ENCODE measurements around the gene EIF4G1. TPM values are rescaled to one million over a fixed set of nuclear protein-coding genes. Genes with fewer than 3 reads are reported as not detected.
A peak's percentile ranks its signal among the peaks of the same experiment; 100 is the strongest.

EIF4G1 gene
- total and polyA plus RNA-seq, 7 experiments from 2014 or later: 19.1 to 341 (median 206) TPM

DNA sequence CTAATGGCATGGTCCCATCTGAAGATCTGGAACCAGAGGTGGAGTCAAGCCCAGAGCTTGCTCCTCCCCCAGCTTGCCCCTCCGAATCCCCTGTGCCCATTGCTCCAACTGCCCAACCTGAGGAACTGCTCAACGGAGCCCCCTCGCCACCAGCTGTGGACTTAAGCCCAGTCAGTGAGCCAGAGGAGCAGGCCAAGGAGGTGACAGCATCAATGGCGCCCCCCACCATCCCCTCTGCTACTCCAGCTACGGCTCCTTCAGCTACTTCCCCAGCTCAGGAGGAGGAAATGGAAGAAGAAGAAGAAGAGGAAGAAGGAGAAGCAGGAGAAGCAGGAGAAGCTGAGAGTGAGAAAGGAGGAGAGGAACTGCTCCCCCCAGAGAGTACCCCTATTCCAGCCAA, 7.3 kb downstream of the EIF4G1 start:
- ChIA-PET CTCF (no interaction called here), POLR2A (no interaction called here)
- Histone ChIP-seq H3K27ac (ENCODE audit: low read depth, low read length) (no peak overlapping the region), H3K36me3 (ENCODE audit: control insufficient read depth in 2 of 3, insufficient read depth in 3 of 3, low read length in 3 of 3) (peaks cover 41 to 92% (median 47%) of the 10 kb centered on the region in 3 experiments), H3K4me3 (ENCODE audit: low read length) (no peak overlapping the region), H3K9me3 (ENCODE audit: control insufficient read depth in 2 of 3, low read length in 3 of 3) (no peaks in the 10 kb centered on the region), H3K4me1 (ENCODE audit: control insufficient read depth in 2 of 2, insufficient read depth in 2 of 2, low read length in 2 of 2) (peaks cover 0 to 2% of the 10 kb centered on the region in 2 donors), H3K27me3 (ENCODE audit: control insufficient read depth in 2 of 2, insufficient read depth in 2 of 2, low read length in 2 of 2) (no peaks in the 10 kb centered on the region)
- DNase-seq (no peak), ATAC-seq (no peak)
- Mint-ChIP-seq H3K27ac (peak overlapping the region in 1 of 9 donors; percentile 58), H3K36me3 (peaks cover 21 to 61% (median 39%) of the 10 kb centered on the region in 5 donors), H3K4me3 (no peak overlapping the region), H3K9me3 (no peaks in the 10 kb centered on the region), H3K4me1 (peaks cover 18 to 32% (median 20%) of the 10 kb centered on the region in 7 donors), H3K27me3 (no peaks in the 10 kb centered on the region)
- intact Hi-C loops (cut with micrococcal nuclease): no loop called here

DNA sequence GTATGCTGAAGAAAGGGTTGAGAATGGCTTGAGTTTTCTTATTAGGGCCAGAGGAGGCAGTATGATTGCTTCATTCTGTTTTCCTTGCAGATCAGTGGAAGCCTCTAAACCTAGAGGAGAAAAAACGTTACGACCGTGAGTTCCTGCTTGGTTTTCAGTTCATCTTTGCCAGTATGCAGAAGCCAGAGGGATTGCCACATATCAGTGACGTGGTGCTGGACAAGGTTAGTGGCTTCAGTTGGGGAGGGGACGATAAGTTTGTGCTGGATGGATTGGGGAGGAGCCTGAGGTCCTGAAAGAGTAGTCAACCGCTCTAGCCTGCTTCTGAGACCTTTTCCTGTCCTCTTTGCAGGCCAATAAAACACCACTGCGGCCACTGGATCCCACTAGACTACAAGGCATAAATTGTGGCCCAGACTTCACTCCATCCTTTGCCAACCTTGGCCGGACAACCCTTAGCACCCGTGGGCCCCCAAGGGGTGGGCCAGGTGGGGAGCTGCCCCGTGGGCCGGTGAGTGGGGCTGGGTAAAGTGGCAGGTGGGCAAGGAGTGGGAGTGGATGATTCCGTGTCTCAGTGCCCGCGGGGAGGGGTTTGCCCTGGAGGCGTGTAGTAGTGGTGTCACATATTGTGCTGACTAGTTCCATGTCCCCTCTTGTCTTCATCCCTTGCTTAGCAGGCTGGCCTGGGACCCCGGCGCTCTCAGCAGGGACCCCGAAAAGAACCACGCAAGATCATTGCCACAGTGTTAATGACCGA, 8.5 kb downstream of the EIF4G1 start:
- H3K27ac Mint-ChIP-seq: peak overlapping the region in 2 of 9 donors; percentile 10 to 59
- ATAC-seq (peak; percentile 55), DNase-seq (no peak)
- H3K9me3 ChIP-seq (ENCODE audit: control insufficient read depth in 2 of 3, low read length in 3 of 3): no peaks in the 10 kb centered on the region
- ChIA-PET CTCF (no interaction called here), POLR2A (no interaction called here)
- intact Hi-C loops (cut with micrococcal nuclease): no loop called here
- H3K27me3 ChIP-seq (ENCODE audit: control insufficient read depth in 2 of 2, insufficient read depth in 2 of 2, low read length in 2 of 2): no peaks in the 10 kb centered on the region
- H3K27ac ChIP-seq (ENCODE audit: low read depth, low read length): no peak overlapping the region
- H3K4me1 ChIP-seq (ENCODE audit: control insufficient read depth in 2 of 2, insufficient read depth in 2 of 2, low read length in 2 of 2): no peaks in the 10 kb centered on the region
- H3K4me3 ChIP-seq (ENCODE audit: low read length): no peak overlapping the region
- peaks cover 7 to 20% (median 10%) of the 10 kb centered on the region in 7 donors for H3K4me1 Mint-ChIP-seq
- no peaks in the 10 kb centered on the region for H3K27me3 Mint-ChIP-seq
- H3K36me3 ChIP-seq (ENCODE audit: control insufficient read depth in 2 of 3, insufficient read depth in 3 of 3, low read length in 3 of 3): peaks cover 46 to 92% (median 49%) of the 10 kb centered on the region in 3 experiments
- H3K4me3 Mint-ChIP-seq: no peak overlapping the region
- peaks cover 27 to 68% (median 44%) of the 10 kb centered on the region in 5 donors for H3K36me3 Mint-ChIP-seq
- no peaks in the 10 kb centered on the region for H3K9me3 Mint-ChIP-seq

- DNase-seq: no peak
- Mint-ChIP-seq H3K4me3 (no peak overlapping the region), H3K27me3 (no peaks in the 10 kb centered on the region), H3K4me1 (peaks cover 4 to 17% (median 8%) of the 10 kb centered on the region in 7 donors), H3K27ac (no peak overlapping the region), H3K36me3 (peaks cover 27 to 76% (median 47%) of the 10 kb centered on the region in 5 donors), H3K9me3 (no peaks in the 10 kb centered on the region)
- H3K27me3 ChIP-seq (ENCODE audit: control insufficient read depth in 2 of 2, insufficient read depth in 2 of 2, low read length in 2 of 2): no peaks in the 10 kb centered on the region
- POLR2A ChIA-PET: no interaction called here
- intact Hi-C loops (cut with micrococcal nuclease): no loop called here
- no peaks in the 10 kb centered on the region for H3K4me1 ChIP-seq (ENCODE audit: control insufficient read depth in 2 of 2, insufficient read depth in 2 of 2, low read length in 2 of 2)
- CTCF ChIA-PET: interaction anchor here (1.1 kb wide), 1 partner anchor 30 kb away, joined by 3 read pairs; no protein-coding TSS in a partner anchor
- peaks cover 53 to 96% (median 55%) of the 10 kb centered on the region in 3 experiments for H3K36me3 ChIP-seq (ENCODE audit: control insufficient read depth in 2 of 3, insufficient read depth in 3 of 3, low read length in 3 of 3)
- ATAC-seq: no peak
- H3K27ac ChIP-seq (ENCODE audit: low read depth, low read length): no peak overlapping the region
- H3K4me3 ChIP-seq (ENCODE audit: low read length): no peak overlapping the region
- no peaks in the 10 kb centered on the region for H3K9me3 ChIP-seq (ENCODE audit: control insufficient read depth in 2 of 3, low read length in 3 of 3)
Observed at GRCh38 chr3:184323696-184324095, 9.3 kb downstream of the EIF4G1 start.

- CTCF ChIA-PET: no interaction called here
- H3K9me3 Mint-ChIP-seq: no peaks in the 10 kb centered on the region
- Histone ChIP-seq H3K27me3 (ENCODE audit: control insufficient read depth in 2 of 2, insufficient read depth in 2 of 2, low read length in 2 of 2) (no peaks in the 10 kb centered on the region), H3K9me3 (ENCODE audit: control insufficient read depth in 2 of 3, low read length in 3 of 3) (no peaks in the 10 kb centered on the region), H3K27ac (ENCODE audit: low read depth, low read length) (no peak overlapping the region), H3K4me3 (ENCODE audit: low read length) (no peak overlapping the region), H3K4me1 (ENCODE audit: control insufficient read depth in 2 of 2, insufficient read depth in 2 of 2, low read length in 2 of 2) (no peaks in the 10 kb centered on the region), H3K36me3 (ENCODE audit: control insufficient read depth in 2 of 3, insufficient read depth in 3 of 3, low read length in 3 of 3) (peaks cover 58 to 99% (median 67%) of the 10 kb centered on the region in 3 experiments)
- H3K4me1 Mint-ChIP-seq: peaks cover 0 to 14% (median 0%) of the 10 kb centered on the region in 7 donors
- ATAC-seq (no peak), DNase-seq (no peak)
- POLR2A ChIA-PET: no interaction called here
- no peaks in the 10 kb centered on the region for H3K27me3 Mint-ChIP-seq
- peaks cover 32 to 83% (median 57%) of the 10 kb centered on the region in 5 donors for H3K36me3 Mint-ChIP-seq
- H3K27ac Mint-ChIP-seq: peak overlapping the region in 4 of 9 donors; percentile 41 to 65 (median 55)
- H3K4me3 Mint-ChIP-seq: no peak overlapping the region
- intact Hi-C loops (cut with micrococcal nuclease): no loop called here
Observed at GRCh38 chr3:184325269-184325668, 10.9 kb downstream of the EIF4G1 start.

- no peak overlapping the region for H3K4me3 ChIP-seq (ENCODE audit: low read length)
- POLR2A ChIA-PET: no interaction called here
- no peak overlapping the region for H3K27ac ChIP-seq (ENCODE audit: low read depth, low read length)
- no peaks in the 10 kb centered on the region for H3K27me3 ChIP-seq (ENCODE audit: control insufficient read depth in 2 of 2, insufficient read depth in 2 of 2, low read length in 2 of 2)
- Mint-ChIP-seq H3K36me3 (peaks cover 29 to 79% (median 55%) of the 10 kb centered on the region in 5 donors), H3K27me3 (no peaks in the 10 kb centered on the region), H3K4me3 (no peak overlapping the region), H3K27ac (peak overlapping the region in 1 of 9 donors; percentile 41), H3K9me3 (no peaks in the 10 kb centered on the region), H3K4me1 (peaks cover 0 to 12% (median 0%) of the 10 kb centered on the region in 7 donors)
- no peaks in the 10 kb centered on the region for H3K9me3 ChIP-seq (ENCODE audit: control insufficient read depth in 2 of 3, low read length in 3 of 3)
- H3K4me1 ChIP-seq (ENCODE audit: control insufficient read depth in 2 of 2, insufficient read depth in 2 of 2, low read length in 2 of 2): no peaks in the 10 kb centered on the region
- DNase-seq (peak in 1 of 9 donors; percentile 42), ATAC-seq (no peak)
- CTCF ChIA-PET: no interaction called here
- peaks cover 58 to 97% (median 61%) of the 10 kb centered on the region in 3 experiments for H3K36me3 ChIP-seq (ENCODE audit: control insufficient read depth in 2 of 3, insufficient read depth in 3 of 3, low read length in 3 of 3)
- intact Hi-C loops (cut with micrococcal nuclease): no loop called here
Observed at GRCh38 chr3:184325715-184326369, 11.4 kb downstream of the EIF4G1 start.

DNA sequence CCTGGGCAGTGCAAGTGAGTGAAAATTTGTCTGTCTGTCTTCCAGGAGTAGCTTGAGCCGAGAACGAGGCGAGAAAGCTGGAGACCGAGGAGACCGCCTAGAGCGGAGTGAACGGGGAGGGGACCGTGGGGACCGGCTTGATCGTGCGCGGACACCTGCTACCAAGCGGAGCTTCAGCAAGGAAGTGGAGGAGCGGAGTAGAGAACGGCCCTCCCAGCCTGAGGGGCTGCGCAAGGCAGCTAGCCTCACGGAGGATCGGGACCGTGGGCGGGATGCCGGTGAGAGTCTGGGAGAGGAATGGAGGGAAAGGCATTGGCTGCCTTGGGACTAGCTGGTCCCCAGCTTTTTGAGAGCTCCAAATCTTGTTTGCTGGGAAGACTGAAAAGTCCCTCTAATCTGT, 12.8 kb downstream of the EIF4G1 start:
- Mint-ChIP-seq H3K4me1 (peaks cover 0 to 9% (median 0%) of the 10 kb centered on the region in 7 donors), H3K4me3 (no peak overlapping the region), H3K27me3 (no peaks in the 10 kb centered on the region), H3K27ac (peak overlapping the region in 1 of 9 donors; percentile 22), H3K36me3 (peaks cover 28 to 78% (median 44%) of the 10 kb centered on the region in 5 donors), H3K9me3 (no peaks in the 10 kb centered on the region)
- H3K4me3 ChIP-seq (ENCODE audit: low read length): no peak overlapping the region
- ATAC-seq: no peak
- DNase-seq: no peak
- no peak overlapping the region for H3K27ac ChIP-seq (ENCODE audit: low read depth, low read length)
- no peaks in the 10 kb centered on the region for H3K27me3 ChIP-seq (ENCODE audit: control insufficient read depth in 2 of 2, insufficient read depth in 2 of 2, low read length in 2 of 2)
- no peaks in the 10 kb centered on the region for H3K9me3 ChIP-seq (ENCODE audit: control insufficient read depth in 2 of 3, low read length in 3 of 3)
- intact Hi-C loops (cut with micrococcal nuclease): no loop called here
- H3K4me1 ChIP-seq (ENCODE audit: control insufficient read depth in 2 of 2, insufficient read depth in 2 of 2, low read length in 2 of 2): no peaks in the 10 kb centered on the region
- H3K36me3 ChIP-seq (ENCODE audit: control insufficient read depth in 2 of 3, insufficient read depth in 3 of 3, low read length in 3 of 3): peaks cover 52 to 97% (median 52%) of the 10 kb centered on the region in 3 experiments
- ChIA-PET CTCF (no interaction called here), POLR2A (interaction anchor here (0.6 kb wide), 1 partner anchor 14 kb away, joined by 3 read pairs; no protein-coding TSS in a partner anchor)
